Measurements from ENCODE around the gene GPR27.

The GPR27 gene

GRCh38 chr3:71725271-71725991, 28.2 kb upstream of the GPR27 start, which contains the start of gene EIF4E3 (continued):
- TF ChIP-seq ZNF473 (tag by site-specific recombination; IDR thresholded peaks at IDR 0.05) (no peak), GFI1B (tag by site-specific recombination; IDR thresholded peaks at IDR 0.05) (no peak), ZNF501 (tag by site-specific recombination; IDR thresholded peaks at IDR 0.05) (peak; percentile 53; the same call in 1 of the 2 replicates), TSHZ1 (tag by site-specific recombination; IDR thresholded peaks at IDR 0.05; ENCODE audit: borderline replicate concordance) (no peak), ZBTB20 (tag by site-specific recombination; IDR thresholded peaks at IDR 0.05) (peak; percentile 77), ZNF324 (tag by site-specific recombination; IDR thresholded peaks at IDR 0.05) (no peak), SCRT1 (tag by site-specific recombination; IDR thresholded peaks at IDR 0.05; ENCODE audit: borderline replicate concordance) (no peak), ZNF600 (tag by site-specific recombination; IDR thresholded peaks at IDR 0.05) (peak; percentile 84), ZBTB17 (tag by site-specific recombination; IDR thresholded peaks at IDR 0.05) (peak; percentile 58)

- TF ChIP-seq ZNF501 (tag by site-specific recombination; IDR thresholded peaks at IDR 0.05) (no peak), ZNF777 (tag by site-specific recombination; IDR thresholded peaks at IDR 0.05; ENCODE audit: borderline replicate concordance) (no peak), ZNF140 (tag by site-specific recombination; IDR thresholded peaks at IDR 0.05) (no peak), ZNF843 (tag by site-specific recombination; IDR thresholded peaks at IDR 0.05) (no peak), SCRT2 (tag by site-specific recombination; IDR thresholded peaks at IDR 0.05) (no peak), ZNF558 (tag by site-specific recombination; IDR thresholded peaks at IDR 0.05) (no peak), TCF7L2 (IDR thresholded peaks at IDR 0.05; ENCODE audit: borderline replicate concordance, low read depth, low read length) (no peak), ZNF670 (tag by site-specific recombination; IDR thresholded peaks at IDR 0.05; ENCODE audit: low read depth) (no peak), ZNF423 (tag by site-specific recombination; IDR thresholded peaks at IDR 0.05) (no peak), ZNF37A (tag by site-specific recombination; IDR thresholded peaks at IDR 0.05) (no peak), ZNF529 (tag by site-specific recombination; IDR thresholded peaks at IDR 0.05; ENCODE audit: insufficient replicate concordance) (no peak), ZNF791 (tag by site-specific recombination; IDR thresholded peaks at IDR 0.05) (no peak), ZNF707 (tag by site-specific recombination; IDR thresholded peaks at IDR 0.05) (no peak), ZBTB44 (tag by site-specific recombination; IDR thresholded peaks at IDR 0.05) (no peak), ZSCAN16 (tag by site-specific recombination; IDR thresholded peaks at IDR 0.05) (no peak)
- TF ChIP-seq, protein P1, sequence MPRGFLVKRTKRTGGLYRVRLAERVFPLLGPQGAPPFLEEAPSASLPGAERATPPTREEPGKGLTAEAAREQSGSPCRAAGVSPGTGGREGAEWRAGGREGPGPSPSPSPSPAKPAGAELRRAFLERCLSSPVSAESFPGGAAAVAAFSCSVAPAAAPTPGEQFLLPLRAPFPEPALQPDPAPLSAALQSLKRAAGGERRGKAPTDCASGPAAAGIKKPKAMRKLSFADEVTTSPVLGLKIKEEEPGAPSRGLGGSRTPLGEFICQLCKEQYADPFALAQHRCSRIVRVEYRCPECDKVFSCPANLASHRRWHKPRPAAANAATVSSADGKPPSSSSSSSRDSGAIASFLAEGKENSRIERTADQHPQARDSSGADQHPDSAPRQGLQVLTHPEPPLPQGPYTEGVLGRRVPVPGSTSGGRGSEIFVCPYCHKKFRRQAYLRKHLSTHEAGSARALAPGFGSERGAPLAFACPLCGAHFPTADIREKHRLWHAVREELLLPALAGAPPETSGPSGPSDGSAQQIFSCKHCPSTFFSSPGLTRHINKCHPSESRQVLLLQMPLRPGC (tag by site-specific recombination; IDR thresholded peaks at IDR 0.05): no peak
- H3K4me1 ChIP-seq (ENCODE audit: control insufficient read depth, insufficient read depth, low read length): no peaks in the 10 kb centered on the region
- no peaks in the 10 kb centered on the region for H3K36me3 ChIP-seq (ENCODE audit: control insufficient read depth in 2 of 2, insufficient read depth in 1 of 2, low read length in 2 of 2)
- no peak overlapping the region for H3K4me3 ChIP-seq (ENCODE audit: low read depth, low read length)
- CTCF ChIA-PET: interaction anchor here (1.5 kb wide), 1 partner anchor 149 kb away, joined by 5 read pairs; no protein-coding TSS in a partner anchor
- POLR2A ChIA-PET: no interaction called here
- H3K27ac ChIP-seq (ENCODE audit: extremely low read depth, low read depth, low read length): no peak overlapping the region
- H3K9me3 ChIP-seq (ENCODE audit: control insufficient read depth, insufficient read depth, low read depth, low read length): no peaks in the 10 kb centered on the region
Measured at GRCh38 chr3:71726146-71726545, 27.5 kb upstream of the GPR27 start.

Data from HEK293 (cell line).